Astrocyte of the hippocampus (primary cell): Measurements from ENCODE around the gene SGPP2.
"Not testable (repeated sequence)": the region's sequence is repeated elsewhere in the genome, so short reads cannot be mapped to it uniquely, and the experiment has no call there.

Experiments
- DNase-seq: peaks from one replicate; pipeline ENCODE4 v3.0.0; 2011; ENCODE audit warnings: low read depth, low spot score

Gene SGPP2

DNA sequence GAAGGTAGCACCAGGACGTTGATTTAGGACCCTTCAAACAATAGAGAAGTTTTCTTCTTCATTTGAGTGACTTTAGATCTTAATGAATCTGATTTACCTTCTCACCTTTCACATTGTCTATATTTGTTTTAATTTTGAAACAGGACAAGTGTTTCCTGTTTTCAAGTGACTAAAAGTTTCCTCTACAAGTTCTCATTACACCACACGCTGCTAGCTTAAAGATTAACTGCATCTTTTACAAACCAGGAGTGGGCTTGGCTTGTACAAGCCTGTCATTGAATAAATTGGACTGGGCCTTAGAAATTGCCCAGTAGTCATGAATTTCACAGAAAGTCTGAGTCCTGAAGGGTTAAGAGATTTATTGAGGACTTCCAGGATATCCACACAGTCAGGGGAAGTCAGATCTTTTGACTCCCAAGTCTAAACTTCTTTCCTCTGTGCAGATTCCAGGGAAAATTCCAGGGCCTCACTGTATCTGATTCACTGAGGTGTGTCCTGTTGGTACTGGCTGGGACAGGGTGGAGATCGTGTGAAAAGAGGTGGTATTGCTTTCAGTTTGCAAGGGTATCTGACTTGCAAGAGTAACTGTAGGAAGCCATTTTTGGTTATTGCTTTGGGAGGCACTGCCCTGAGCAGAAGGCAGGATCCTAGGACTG is 3.4 kb downstream of the SGPP2 start:
- DNase-seq, result no peak

- no peak for DNase-seq
Observed at GRCh38 chr2:222430071-222430470, 5.7 kb downstream of the SGPP2 start.

GRCh38 chr2:222430681-222431080 is 6.3 kb downstream of the SGPP2 start:
- DNase-seq, result no peak

- no peak for DNase-seq
Observed at GRCh38 chr2:222431869-222432268, 7.5 kb downstream of the SGPP2 start.

DNA sequence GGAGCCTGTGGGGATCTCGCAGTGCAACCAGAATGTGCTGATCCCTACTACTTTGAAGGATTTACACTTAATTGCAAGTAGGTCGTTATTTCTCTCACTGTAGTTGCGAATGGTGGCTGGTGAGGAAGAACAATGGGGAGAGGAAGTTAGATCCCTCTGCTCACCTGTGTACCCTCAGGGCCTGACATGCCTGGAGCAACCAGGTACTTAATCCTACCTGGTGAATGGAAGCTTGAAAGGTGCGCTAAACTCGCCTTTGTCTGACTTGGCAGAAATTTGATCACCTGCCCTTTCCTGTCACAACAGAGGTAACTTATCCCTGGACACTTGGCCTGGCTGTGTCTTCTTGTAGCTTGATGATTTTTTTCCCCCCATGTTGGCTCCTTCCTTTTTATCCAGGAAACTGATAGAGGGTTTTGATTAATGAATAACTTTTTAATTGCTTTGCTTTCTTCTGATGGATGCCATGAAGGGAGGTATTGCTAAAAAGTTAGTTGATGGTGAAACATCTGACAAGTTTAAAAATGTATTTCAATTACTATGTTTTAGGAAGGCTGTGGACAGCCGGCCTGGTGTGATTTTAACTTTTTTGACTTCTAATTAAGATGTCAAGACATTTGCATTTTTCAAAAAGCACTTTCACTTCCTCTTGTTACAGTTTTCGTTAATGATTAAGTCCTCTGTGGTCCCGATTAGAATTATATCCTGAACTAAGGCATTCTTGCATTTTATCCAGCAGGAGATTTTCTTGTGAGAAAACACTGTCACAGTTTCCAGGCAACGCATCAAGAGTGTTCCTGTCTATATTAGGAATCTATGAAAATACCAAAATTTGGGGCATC is 9.2 kb downstream of the SGPP2 start:
- DNase-seq, result no peak

GRCh38 chr2:222434204-222434603 is 9.9 kb downstream of the SGPP2 start:
- DNase-seq, result no peak

GRCh38 chr2:222435400-222436039 is 11.2 kb downstream of the SGPP2 start:
- DNase-seq, result not testable (repeated sequence)

- DNase-seq, result no peak
Observed at GRCh38 chr2:222436040-222436413, 11.7 kb downstream of the SGPP2 start.

DNA sequence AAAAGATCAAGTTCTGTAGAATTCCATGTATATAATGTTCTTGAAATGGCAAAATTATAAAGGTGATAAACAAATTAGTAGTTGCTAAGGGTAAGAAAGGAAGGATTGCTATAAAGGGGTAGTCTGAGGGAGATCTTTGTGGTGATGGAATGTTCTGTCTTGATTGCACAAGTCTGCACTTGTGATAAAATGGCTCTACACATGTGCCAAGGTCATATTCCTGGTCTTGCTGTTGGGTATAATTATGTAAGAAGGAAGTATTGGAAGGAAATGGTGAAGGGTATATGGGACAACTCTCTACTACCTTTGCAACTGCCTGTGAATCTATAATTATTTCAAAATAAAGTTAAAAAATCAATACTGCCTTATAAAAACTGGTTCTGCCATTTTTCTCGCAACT is 15.3 kb downstream of the SGPP2 start:
- no peak for DNase-seq

- peak; percentile 24 for DNase-seq
Observed at GRCh38 chr2:222440673-222441422, 16.5 kb downstream of the SGPP2 start.

- no peak for DNase-seq
Observed at GRCh38 chr2:222442665-222443064, 18.3 kb downstream of the SGPP2 start.

GRCh38 chr2:222445227-222445626 is 20.9 kb downstream of the SGPP2 start:
- DNase-seq, result no peak

- DNase-seq, result no peak
Observed at GRCh38 chr2:222447131-222447530, 22.8 kb downstream of the SGPP2 start.

DNA sequence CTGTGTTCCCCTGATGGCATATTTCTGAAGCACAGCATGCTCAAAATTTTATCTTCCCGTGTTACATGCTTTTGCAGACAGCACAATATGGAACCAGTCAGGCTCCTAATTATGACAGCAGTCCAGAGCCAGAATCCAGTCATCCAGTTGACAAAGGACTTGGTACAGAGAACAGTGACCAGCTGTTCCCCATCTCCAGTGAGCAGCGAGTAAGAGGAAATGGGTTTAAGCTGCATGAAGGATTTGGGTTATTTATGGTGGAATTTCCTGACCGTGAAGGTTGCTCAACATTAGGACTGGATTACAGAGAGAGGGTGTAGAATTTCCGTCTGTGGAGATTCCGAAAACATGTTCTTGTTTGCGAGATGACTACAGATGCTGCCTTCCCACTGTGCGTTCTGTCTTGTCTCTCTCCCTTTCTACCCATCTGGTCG is 24.4 kb downstream of the SGPP2 start:
- DNase-seq, result no peak

DNA sequence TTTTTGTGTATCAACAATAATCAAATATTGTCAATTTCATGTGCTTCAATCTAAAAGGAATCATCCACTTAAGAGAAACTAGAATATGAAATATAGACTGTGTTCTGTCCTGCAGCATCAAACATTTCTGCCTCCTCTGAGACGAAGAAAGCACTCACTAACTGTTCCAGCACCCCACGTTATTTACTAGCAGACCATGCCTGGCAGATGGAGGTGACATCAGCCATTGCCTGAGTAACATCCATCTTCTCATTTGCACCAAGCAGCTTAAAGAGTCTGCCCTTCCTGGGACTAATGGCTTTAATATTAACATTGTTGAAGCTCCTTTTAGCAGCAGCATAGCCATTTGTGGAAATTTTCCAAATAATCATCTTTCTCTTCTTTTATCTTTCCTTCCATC is 25.7 kb downstream of the SGPP2 start:
- no peak for DNase-seq

DNA sequence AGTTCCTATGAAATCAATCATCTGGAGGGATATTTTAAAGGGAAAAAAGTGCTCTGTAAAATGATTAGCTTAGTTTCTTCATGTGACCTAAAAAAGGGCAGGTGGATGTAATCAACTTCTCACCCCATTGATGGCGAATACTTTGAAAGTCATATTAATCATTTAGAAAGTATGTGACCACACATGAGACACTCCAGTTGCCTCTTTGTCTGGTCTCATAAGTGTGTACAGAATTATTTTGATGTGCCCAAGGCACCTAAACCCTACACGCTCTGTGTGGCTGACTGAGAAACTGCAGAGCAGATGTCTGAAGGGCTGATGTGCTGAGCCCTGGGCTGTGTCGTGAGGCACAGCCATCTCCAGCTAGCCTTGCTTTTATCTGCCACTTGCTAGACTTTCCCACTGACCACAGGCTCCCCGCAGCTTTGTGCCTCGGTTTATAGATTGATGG is 26.9 kb downstream of the SGPP2 start:
- DNase-seq, result no peak

- no peak for DNase-seq
Observed at GRCh38 chr2:222452422-222452950, 28.1 kb downstream of the SGPP2 start.

DNA sequence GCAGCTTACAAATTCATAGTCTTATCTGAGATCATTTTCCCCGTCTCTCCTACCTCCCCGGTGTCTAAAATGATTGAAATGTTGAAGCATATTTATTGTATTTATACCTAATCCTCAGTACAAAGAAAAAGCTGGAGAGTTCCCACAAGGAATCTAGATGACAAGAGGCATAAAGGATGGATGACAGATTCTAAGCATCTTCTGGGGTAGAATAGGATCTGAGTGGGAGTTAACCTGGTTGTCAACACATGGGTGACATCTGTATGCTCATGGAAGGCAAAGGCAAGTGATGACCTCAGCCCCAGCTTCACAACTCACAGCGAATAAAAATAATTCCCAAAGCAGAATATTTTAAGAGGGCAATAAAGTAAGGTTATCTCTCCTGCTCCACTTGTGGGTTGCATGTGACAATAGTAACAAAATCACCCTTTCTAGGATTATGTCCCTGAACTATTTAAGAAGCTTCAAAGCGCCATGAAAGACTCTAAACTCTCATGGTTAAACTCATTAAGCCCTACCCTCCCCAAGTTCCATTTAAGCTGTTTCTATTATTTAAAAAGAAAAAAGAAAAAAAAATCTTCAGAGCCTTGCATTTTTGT is 32.2 kb downstream of the SGPP2 start:
- DNase-seq, result no peak

- no peak for DNase-seq
Observed at GRCh38 chr2:222459983-222460382, 35.6 kb downstream of the SGPP2 start.

DNA sequence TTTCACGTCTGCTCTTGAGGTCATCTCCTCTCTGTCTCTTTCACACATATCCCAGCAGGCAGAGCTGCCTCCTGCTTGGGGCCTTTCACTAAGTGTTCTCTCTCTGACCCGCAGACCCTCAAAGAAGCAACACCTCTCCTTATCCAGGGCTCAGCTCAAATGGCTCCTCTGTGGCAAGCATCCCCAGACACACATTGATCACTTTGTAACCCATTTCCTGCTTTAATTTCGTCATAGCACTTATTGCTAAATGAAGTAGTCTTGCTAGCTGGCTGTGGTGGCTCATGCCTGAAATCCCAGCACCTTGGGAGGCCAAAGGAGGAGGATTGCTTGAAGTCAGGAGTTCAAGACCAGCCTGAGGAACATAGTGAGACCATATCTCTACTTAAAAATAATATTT is 41.4 kb downstream of the SGPP2 start:
- DNase-seq, result no peak

DNA sequence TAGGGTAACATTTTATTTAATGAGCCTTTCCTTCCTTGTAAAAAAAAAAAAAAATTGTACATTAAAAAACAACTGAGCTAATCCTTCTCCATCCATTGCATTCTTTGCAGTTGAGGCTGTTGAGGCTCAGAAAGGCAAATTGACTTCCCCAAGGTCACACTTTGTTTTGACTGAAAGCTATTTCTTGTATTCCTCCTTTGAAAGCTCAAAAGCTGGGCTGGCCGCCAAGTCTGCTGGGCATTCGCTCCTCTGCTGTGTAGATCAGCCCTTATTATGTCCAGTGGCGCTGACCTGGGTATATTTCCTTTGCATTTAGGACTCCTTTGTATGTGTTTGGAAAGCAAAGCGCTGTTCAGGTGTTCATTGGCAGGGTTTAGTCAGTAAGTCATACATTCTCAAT is 44.0 kb downstream of the SGPP2 start:
- DNase-seq, result peak; percentile 49
